GM21360 (cell line): ENCODE results near the gene RUNX2.

Experiments used
- ATAC-seq: cut with Tn5 transposase; IDR thresholded peaks from one replicate; pipeline ENCODE4 v1.9.1; 2021; ENCODE audit warnings: mild to moderate bottlenecking, moderate library complexity; ENCODE audit not compliant: unreplicated experiment

The RUNX2 gene

DNA sequence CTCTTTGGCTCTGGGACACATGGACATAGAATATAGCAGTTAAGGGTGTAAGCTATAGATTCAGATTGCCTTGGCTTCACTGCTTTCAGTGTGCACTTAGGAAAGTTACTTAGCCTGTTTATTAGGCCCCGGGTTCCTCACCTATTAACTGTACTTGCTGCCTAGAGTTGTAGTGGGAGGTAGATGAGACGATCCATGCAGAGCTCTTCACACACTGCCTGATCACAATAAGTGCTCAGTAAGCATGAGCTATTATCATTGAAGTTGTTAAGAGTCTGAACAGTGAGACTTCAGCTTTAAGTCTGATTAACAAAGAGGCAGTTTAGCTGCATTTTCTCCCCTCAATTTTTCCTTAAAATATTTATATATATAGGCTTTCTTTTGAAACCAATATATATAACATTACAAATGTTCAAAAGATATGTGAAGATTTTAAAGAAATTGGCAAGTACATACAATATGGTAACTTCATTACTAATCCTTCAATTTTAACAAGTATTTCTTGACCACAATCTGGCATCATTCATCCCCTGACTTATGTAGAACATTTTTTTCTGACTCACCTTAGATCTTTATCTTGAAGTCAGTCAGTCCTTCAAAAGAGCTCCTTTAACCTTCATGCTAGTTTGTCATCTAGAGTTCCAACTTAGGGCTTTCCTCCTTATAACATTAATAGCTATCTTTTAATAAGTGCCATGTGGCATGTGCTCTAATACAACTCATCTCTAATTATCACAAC is 70.1 kb downstream of the RUNX2 start:
- no peak for ATAC-seq

DNA sequence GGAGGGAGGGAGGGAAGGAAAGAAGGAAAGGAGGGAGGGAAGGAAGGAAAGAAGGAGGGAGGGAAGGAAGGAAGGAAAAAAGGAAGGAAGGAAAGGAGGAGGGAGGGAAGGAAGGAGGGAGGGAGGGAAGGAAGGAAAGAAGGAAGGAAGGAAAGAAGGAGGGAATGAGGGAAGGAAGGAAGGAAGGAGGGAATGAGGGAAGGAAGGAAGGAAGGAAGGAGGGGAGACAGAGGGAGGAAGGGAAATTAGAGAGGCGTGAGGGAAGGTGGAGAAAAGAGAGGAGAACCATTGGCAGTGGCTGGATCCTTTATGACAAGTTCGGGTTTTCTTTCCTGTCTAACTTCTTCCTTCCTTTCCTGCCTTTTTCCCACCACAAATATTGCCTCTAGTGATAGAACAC is 71.9 kb downstream of the RUNX2 start:
- ATAC-seq: no peak

DNA sequence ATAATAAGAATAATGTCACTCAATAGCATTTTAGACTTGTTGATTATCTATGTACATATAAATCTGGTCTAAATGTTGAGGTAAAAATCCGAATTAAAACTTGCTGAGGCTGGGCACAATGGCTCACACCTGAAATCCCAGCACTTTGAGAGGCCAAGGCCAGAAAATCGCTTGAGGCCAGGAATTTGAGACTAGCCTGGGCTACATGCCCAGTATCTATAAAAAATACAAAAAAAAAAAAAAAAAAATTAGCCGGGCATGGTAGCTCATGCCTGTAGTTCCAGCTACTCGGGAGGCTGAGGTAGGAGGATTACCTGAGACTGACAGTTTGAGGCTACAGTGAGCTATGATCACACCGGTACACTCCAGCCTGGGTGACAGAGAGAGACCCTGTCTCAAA is 83.8 kb downstream of the RUNX2 start:
- ATAC-seq: no peak

DNA sequence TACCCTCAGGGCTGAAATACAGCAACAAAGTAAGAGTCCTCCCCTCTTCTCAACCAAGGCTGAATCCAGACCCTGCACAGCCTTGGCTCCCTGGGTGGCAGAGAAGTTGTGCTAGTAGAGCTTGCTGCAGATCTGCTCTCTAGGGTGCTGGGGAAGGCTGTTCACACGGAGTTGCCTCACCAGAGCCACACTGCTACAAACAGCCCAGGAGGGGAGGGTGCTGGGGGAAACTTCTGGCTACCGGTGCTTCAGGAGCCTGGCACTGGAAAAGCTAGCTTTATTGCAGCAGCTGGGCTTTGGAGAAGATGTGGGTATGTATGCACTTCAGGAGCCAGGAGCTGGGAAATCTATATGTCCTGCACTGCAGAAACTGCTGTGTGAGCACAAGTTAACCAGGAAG is 87.2 kb downstream of the RUNX2 start:
- ATAC-seq: no peak

DNA sequence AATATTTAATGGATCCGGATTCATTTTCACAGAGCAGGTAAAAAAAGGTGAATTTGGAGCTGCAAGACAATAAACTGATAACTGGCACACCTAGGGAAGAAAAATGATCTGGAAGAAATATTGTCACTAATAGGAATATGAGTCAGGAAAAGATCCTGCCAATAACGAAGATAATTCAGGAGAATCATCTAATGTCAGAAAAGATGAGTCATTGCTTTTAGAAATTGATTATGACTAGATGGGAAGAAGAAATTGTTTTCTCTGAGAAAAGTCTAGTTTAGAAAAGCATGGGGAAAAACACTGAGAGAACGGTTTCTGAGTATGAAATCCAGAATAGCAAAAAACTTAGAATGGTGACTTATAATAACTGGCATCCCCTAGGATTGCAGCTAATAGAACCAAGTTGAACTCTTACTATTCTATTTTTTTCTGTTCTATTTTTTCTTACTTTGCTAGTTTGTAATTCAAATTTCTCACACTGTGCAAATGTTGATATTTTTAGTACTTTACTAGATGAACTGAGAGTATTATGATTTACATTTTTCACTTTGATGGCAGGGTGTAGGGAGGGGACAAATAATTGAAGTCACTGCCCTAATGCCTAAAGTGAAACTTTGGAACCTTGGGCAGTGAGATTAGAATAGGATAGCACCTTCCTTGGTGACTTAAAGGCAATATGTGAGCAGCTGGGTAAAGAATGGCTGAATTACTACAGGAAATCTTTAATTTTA is 87.8 kb downstream of the RUNX2 start:
- ATAC-seq: no peak

DNA sequence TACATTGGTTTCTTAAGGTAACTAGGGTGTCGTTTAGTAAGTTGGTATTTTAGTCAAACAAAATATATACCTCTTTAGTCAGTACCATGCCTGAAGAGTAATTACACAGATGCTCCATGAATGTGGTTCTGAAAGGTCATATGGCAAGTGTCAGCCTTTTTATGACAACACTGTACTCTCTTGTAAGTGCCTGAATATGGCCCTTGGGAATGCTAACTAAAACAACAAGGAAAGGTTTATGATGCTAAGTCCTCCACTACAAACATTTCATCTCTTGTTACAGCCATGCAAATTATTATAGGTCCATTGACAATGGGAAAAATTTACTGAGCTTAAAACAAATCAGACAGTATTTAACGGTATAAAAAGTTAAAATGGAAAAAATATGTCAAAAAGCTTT is 88.6 kb downstream of the RUNX2 start:
- ATAC-seq: no peak

DNA sequence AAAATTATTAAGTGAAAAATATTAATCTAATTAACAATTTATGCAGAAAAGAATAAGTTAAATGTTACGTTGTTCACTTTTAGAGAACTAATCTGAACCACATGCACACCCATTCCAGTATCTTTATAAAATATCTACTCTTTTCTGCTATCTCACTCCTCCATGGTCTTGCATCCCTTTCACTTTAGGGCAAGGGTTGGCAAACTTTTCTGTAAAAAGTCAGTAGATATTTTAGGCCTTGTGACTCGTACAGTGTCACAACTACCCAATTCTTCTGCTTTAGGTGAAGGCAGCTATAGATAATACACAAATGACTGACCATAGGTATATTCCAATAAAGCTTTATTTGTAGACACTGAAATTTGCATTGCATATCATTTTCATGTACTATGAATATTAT is 89.3 kb downstream of the RUNX2 start:
- ATAC-seq: no peak

DNA sequence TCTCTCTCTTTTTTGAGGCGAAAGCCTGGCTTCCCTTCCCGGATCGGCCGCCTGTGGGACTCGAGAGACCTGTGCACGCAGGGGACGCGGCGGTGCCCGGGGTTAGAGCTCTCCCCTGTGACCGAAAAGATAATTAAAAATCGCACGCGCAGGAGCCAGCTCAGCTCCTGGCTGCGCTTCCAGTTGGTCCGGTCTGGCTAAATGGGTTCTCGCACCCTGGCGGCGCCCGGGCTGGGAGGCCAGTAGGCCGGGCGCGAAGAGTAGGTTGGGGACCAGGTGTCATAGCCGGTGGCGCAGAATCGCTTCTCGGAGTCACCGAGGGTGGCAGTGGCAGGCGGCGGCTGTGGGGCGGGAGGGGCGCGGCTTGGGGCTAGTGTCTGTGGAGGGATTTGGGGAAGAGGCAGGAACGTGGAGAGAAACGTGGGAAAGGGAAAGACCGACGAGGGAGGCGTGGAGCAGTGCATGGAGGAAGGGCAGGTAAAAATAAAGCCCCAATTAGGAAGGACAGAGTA is 91.5 kb downstream of the RUNX2 start:
- no peak for ATAC-seq

DNA sequence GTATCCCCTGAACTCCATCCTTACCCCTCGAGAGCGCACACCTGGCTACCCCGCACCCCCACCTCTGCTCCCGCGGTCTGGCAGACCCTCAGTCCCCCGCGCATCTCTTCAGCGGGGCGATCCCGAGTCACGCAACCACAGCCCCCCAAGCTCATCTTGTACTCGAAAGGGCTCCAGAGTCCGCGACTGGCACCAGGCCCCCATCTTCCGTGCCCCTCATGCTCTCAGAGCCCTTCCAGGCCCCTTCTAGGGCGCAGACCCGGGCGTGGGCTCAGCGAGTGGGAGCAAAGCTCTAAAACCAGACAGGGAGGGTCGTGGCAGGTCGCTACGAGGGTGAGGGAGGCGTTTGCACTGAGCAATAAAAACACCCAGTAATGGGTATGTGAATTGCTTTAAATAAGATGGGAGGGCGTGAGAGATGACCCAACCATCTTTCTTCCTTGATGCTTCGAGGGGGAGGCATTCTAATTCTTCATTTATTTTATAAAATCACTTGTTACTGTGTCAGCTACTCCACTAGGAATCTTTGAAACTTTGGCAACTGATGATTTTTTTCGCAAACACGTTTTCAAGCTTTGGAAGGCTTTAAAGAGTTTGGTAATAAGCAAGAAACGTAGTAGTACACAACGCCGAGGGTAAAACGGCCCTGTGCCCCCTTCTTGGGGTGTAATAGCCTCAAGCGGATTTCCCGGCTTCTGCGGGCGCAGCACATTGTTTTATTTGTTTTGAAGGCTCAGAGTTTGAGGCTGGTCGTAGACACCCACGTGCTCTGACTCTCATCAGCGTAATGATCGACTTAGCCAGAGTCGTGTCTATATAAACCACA is 92.2 kb downstream of the RUNX2 start:
- no peak for ATAC-seq

DNA sequence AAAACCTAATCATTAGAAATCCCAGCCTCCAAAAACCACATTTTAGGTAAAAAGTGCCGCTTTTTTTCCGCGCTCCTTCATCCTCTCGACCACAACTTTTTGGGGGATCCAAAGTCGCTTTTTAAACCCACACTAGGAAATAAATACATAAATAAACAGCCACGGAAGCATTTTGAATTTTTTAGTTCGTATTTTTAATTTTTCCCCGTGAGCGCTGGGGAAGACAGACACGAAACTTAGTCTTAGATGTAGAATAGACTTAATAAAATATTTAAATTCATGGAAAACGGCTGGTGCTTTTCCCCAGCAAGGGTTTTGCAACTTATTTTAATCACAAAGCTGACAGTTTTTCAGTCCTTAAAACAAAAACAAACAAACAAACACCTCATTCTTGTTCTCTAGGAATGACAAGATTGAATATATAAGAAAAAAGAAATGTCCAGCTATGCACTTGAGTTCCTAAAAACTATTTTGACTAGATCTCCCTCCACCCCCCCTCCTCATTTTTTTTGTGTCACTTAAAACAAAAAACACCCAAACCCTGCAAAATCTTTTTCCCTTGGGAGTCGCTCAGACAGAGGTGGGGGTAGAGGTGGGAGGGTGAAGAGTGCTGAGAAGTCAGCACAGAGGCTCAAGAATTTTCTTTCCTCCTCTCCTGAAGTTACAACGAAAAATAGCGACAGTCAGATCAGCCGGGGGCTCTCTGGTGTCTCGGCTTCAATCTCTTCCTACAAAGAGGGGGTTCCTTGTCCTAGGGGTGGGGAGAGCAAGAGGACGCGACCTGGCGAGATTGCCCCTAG is 93.0 kb downstream of the RUNX2 start:
- no peak for ATAC-seq

DNA sequence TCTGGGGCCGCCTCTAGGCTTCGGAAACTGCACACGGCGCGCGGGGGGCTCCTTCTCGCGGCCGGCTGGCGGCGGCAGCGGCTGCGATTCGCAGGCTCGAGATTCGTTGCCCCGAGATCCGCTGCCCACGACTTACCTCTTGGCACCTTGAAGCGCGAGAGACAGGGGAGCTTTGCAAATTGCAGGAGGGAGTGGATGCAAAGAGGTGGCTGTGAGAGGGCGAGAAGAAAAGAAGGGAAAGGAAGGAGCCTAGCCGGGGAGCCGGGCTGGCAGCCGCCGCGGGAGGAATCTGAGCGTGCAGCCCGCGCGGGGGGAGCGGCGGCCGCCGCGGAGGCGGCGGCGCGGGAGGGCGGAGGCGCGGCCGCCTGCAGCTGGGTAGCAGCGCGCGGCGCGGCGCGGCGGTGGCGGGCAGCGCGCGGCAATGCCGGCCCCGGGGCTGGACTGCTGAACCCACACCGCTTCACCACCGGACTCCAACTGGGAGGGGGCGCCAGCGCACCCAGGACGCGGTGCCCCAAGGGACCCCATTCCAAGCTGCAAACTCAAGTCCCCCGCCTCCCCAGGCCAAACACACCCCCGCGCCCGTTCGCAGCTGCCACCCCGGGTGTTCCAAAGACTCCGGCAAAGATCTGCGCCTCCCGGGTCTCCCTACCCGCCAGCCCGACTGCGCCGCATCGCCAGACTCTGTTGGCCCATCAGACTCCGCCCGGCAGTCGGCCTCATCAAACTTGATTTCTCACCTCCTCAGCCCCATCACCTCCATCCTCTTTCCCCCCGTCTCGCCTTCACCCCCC is 93.8 kb downstream of the RUNX2 start:
- no peak for ATAC-seq

DNA sequence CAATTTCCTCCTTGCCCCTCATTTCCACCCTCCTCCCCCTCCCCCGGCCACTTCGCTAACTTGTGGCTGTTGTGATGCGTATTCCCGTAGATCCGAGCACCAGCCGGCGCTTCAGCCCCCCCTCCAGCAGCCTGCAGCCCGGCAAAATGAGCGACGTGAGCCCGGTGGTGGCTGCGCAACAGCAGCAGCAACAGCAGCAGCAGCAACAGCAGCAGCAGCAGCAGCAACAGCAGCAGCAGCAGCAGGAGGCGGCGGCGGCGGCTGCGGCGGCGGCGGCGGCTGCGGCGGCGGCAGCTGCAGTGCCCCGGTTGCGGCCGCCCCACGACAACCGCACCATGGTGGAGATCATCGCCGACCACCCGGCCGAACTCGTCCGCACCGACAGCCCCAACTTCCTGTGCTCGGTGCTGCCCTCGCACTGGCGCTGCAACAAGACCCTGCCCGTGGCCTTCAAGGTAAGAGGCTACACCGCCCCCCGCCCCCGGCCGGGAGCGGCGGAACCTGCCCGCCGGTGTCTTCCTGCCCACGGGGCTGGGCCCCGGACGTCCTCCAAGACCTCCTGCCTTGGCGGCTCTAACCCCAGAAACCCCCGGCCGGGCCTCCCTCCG is 94.5 kb downstream of the RUNX2 start:
- no peak for ATAC-seq

DNA sequence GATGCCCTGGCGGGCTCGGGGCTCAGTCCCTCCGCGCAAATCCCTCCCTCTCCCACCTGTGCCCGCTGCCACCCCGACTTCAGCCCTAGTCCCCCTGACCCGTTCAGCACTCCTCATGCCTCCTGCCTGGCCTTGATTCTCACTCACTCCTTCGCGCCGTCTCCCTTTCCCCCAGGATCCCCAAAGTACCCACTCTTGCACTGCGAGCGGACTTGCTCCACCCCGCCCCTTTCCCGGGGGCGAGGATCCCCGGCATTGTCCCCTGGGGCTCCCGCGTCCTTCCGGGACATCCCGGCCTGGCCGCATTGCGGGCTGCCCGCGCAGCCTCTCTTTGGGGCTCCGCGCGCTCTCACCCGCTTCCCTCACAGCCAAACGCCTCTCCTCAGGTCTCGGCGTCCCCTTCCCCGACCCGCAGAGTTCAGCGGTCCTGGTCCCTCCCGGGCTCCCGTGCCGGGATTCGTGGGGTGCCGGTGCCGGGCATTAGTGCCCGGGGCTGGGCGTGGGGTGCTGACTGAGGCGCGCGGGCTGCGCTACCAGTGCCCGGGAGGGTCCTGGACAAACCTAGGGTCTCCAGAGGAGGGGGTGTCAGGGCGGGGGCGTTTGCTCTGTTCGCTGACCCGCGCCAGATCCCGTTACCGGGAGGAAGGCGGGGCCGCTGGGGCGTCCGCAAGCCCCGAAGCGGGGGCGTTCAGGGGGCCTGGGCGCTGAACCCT is 95.1 kb downstream of the RUNX2 start:
- no peak for ATAC-seq

DNA sequence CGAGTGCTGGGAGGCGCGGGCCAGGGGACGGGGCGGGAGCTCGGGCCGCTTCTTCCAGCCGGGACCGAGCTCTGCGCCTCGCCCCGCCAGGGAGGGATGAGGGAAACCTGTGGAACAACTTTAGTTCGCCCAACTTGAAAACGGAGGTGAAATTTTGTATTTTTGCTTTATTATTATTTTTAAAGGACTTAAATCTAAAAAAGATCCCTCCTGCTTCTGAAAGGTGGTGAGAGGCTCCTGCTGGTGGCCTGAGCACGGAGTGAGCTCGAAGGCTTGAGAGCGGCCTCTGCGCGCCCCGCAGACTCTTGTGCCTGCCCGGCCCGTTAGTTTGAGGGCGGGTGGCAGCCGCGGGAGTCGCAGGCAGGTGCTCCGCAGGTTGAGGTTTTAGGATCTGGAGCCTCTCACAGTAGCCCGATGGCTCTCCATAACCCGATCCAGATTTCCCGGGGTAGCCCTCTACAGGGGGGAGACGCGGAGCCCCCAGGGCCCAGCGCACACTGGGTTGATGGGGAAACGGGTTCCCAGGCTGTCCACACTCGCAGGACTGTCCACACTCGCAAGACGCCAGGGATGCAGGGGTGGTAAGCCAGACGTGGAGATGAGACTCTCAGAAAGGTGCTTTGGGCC is 95.8 kb downstream of the RUNX2 start:
- ATAC-seq: no peak

DNA sequence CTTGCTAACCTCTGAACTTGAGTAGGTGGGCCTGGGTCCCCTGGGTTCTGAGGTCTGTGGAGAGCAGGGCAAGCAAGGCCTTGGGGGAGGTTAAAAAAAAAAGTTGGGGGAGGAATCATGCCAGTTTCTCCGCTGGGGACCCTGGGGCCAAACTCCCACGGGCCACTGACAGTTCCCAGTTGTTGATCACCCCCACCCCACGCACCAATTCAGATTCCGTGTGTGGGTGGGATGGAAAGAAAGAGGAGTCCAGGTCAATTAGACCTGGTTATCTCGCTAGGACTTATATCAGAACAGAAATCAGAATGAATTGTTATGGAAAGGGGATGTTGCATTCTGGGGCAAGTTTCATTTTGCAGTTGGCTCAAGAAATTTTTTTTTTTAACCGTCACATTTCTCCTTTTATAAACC is 96.3 kb downstream of the RUNX2 start:
- no peak for ATAC-seq

DNA sequence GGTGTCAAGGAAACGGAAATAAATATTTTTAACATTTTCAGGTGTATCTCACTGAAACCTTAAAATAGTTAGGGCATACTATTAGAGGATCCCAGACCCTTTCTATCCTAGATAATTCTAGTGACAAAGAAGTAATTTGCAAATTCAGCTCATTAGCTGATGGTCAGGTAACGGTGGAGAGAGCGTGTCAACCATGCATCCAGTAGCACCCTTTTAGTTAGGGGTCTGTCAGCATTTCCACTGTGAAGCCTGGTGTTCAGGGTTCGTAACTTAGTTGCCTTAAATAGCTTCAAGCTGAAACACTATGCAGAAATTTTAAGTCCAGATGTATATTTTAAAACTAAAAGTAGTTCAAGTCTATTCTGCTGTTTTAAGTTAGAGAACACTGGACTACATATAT is 98.1 kb downstream of the RUNX2 start:
- no peak for ATAC-seq

DNA sequence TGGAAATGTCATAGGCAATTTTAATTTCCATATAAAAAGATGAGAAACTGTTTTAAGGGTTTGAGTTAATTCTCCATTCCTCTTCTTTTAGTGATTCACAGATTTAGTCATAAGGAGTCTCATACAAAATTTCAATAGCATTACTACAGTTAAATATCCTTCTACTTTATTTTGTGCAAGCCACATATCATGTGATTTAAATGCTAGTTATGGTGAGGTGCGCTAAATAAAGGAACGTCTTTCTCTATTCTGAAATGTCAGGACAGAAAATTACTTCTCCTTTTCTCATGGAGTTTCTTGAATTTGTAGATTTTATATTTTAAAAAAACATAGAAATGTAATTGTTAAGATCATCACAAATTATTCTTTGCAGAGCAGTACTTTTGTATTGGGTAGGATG is 99.6 kb downstream of the RUNX2 start:
- ATAC-seq: no peak

DNA sequence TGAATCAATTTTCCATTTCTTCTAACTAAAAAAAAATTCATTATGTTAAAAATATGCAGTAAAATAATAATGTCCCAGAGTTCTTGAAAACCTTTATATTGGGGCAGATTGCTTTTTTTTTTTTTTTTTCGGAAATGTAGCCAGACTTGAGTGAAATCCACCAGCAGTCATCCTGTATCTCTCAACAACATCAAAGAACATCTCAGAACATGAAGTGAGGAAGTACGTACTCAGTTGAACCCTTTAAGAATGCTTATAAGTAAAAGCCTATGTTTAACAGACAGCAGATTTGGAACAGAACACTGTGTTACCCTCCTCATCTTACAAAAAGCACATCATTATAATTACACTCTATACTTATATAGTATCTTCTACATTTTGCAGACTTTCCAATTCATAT is 100.6 kb downstream of the RUNX2 start:
- ATAC-seq: no peak
